ENCODE measurements around the gene CFTR. TPM values are rescaled to one million over a fixed set of nuclear protein-coding genes. Genes with fewer than 3 reads are reported as not detected.

The CFTR gene
- total and polyA plus RNA-seq, 10 of the 15 experiments (the other 5 are each of a cell fraction or from before 2014, with no cell fraction given): 0.02 to 2.3 (median 0.21) TPM; not detected in 1

DNA sequence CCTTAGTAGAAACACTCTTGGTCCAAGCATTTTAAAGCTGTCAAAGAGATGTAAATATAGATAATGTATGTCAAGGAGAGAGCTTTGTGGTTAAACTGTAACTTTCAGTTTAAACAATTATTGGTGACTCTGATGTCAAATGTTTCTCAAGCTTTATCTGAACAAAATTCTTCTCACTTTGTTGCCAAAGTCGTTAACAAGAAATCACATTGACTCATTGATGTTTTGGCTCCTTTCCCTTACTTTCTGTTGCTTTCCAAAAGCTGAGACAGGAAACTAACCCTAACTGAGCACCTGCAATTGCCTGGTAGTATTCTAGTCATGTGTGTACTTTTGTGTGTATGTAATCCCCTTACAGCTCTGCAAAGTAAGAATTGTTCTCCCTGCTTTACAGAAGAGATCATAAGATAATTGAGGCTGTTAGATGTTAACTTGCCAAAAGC, 108.5 kb downstream of the CFTR start (continued):
- TF ChIP-seq, protein P1, sequence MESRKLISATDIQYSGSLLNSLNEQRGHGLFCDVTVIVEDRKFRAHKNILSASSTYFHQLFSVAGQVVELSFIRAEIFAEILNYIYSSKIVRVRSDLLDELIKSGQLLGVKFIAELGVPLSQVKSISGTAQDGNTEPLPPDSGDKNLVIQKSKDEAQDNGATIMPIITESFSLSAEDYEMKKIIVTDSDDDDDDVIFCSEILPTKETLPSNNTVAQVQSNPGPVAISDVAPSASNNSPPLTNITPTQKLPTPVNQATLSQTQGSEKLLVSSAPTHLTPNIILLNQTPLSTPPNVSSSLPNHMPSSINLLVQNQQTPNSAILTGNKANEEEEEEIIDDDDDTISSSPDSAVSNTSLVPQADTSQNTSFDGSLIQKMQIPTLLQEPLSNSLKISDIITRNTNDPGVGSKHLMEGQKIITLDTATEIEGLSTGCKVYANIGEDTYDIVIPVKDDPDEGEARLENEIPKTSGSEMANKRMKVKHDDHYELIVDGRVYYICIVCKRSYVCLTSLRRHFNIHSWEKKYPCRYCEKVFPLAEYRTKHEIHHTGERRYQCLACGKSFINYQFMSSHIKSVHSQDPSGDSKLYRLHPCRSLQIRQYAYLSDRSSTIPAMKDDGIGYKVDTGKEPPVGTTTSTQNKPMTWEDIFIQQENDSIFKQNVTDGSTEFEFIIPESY (IDR thresholded peaks at IDR 0.05): no peak
- TF ChIP-seq ZNF217 (IDR thresholded peaks at IDR 0.05) (peak; percentile 94), MTA2 (IDR thresholded peaks at IDR 0.05; ENCODE audit: low read depth) (peak; percentile 98), NFXL1 (IDR thresholded peaks at IDR 0.05; ENCODE audit: borderline replicate concordance) (no peak), RELA (IDR thresholded peaks at IDR 0.05; ENCODE audit: borderline replicate concordance, partially characterized antibody) (no peak), ATF7 (IDR thresholded peaks at IDR 0.05; ENCODE audit: low read depth) (peak; percentile 89), CHD4 (IDR thresholded peaks at IDR 0.05) (no peak), BRCA1 (IDR thresholded peaks at IDR 0.05; ENCODE audit: low read depth, low read length) (no peak), JUNB (IDR thresholded peaks at IDR 0.05) (peak; percentile 69), EZH2 (IDR thresholded peaks at IDR 0.05; ENCODE audit: borderline replicate concordance, control insufficient read depth, low read depth, low read length) (no peak), CBX3 (IDR thresholded peaks at IDR 0.05; ENCODE audit: borderline replicate concordance, low read depth) (no peak), FOS (IDR thresholded peaks at IDR 0.05; ENCODE audit: borderline replicate concordance, extremely low read depth, insufficient read length) (no peak), NR2F1 (conservative IDR thresholded peaks at IDR 0.05) (peak; percentile 76), CEBPB (IDR thresholded peaks at IDR 0.05; ENCODE audit: borderline replicate concordance in 1 of 2, low read depth in 2 of 2, low read length in 2 of 2) (no peak), MXI1 (IDR thresholded peaks at IDR 0.05; ENCODE audit: low read depth, low read length) (no peak), TCF3 (IDR thresholded peaks at IDR 0.05; ENCODE audit: borderline replicate concordance, insufficient read depth, low read depth, low read length) (no peak), PAX5 (IDR thresholded peaks at IDR 0.05; ENCODE audit: borderline replicate concordance, low read depth, low read length) (no peak), EED (IDR thresholded peaks at IDR 0.05; ENCODE audit: low read depth) (0 out of 2 replicates have a peak, but pooled peaks have one; percentile 31), NR2C2 (IDR thresholded peaks at IDR 0.05; ENCODE audit: borderline replicate concordance, control insufficient read depth, insufficient read length, low read depth) (no peak)
- TF ChIP-seq, protein P2, sequence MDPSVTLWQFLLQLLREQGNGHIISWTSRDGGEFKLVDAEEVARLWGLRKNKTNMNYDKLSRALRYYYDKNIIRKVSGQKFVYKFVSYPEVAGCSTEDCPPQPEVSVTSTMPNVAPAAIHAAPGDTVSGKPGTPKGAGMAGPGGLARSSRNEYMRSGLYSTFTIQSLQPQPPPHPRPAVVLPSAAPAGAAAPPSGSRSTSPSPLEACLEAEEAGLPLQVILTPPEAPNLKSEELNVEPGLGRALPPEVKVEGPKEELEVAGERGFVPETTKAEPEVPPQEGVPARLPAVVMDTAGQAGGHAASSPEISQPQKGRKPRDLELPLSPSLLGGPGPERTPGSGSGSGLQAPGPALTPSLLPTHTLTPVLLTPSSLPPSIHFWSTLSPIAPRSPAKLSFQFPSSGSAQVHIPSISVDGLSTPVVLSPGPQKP (IDR thresholded peaks at IDR 0.05; ENCODE audit: low read depth, low read length): no peak
- TF ChIP-seq, protein P3, sequence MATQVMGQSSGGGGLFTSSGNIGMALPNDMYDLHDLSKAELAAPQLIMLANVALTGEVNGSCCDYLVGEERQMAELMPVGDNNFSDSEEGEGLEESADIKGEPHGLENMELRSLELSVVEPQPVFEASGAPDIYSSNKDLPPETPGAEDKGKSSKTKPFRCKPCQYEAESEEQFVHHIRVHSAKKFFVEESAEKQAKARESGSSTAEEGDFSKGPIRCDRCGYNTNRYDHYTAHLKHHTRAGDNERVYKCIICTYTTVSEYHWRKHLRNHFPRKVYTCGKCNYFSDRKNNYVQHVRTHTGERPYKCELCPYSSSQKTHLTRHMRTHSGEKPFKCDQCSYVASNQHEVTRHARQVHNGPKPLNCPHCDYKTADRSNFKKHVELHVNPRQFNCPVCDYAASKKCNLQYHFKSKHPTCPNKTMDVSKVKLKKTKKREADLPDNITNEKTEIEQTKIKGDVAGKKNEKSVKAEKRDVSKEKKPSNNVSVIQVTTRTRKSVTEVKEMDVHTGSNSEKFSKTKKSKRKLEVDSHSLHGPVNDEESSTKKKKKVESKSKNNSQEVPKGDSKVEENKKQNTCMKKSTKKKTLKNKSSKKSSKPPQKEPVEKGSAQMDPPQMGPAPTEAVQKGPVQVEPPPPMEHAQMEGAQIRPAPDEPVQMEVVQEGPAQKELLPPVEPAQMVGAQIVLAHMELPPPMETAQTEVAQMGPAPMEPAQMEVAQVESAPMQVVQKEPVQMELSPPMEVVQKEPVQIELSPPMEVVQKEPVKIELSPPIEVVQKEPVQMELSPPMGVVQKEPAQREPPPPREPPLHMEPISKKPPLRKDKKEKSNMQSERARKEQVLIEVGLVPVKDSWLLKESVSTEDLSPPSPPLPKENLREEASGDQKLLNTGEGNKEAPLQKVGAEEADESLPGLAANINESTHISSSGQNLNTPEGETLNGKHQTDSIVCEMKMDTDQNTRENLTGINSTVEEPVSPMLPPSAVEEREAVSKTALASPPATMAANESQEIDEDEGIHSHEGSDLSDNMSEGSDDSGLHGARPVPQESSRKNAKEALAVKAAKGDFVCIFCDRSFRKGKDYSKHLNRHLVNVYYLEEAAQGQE (IDR thresholded peaks at IDR 0.05; ENCODE audit: low read depth, low read length): no peak
- TF ChIP-seq, protein P4, sequence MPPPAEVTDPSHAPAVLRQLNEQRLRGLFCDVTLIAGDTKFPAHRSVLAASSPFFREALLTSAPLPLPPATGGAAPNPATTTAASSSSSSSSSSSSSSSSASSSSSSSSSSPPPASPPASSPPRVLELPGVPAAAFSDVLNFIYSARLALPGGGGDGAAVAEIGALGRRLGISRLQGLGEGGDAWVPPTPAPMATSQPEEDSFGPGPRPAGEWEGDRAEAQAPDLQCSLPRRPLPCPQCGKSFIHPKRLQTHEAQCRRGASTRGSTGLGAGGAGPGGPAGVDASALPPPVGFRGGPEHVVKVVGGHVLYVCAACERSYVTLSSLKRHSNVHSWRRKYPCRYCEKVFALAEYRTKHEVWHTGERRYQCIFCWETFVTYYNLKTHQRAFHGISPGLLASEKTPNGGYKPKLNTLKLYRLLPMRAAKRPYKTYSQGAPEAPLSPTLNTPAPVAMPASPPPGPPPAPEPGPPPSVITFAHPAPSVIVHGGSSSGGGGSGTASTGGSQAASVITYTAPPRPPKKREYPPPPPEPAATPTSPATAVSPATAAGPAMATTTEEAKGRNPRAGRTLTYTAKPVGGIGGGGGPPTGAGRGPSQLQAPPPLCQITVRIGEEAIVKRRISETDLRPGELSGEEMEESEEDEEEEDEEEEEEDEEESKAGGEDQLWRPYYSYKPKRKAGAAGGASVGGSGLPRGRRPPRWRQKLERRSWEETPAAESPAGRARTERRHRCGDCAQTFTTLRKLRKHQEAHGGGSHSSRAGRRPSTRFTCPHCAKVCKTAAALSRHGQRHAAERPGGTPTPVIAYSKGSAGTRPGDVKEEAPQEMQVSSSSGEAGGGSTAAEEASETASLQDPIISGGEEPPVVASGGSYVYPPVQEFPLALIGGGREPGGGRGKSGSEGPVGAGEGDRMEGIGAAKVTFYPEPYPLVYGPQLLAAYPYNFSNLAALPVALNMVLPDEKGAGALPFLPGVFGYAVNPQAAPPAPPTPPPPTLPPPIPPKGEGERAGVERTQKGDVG (CRISPR knock-in tag; IDR thresholded peaks at IDR 0.05): no peak

All from GM12878 (cell line).